GM12801 (cell line): ENCODE data around the gene ATP5F1D.

Source experiments
- TF ChIP-seq, protein P1 (sequence below): IDR thresholded peaks from one replicate; pipeline ENCODE4 v1.5.1; 2011; ENCODE audit warnings: control low read depth; ENCODE audit not compliant: insufficient read length; ENCODE audit errors: extremely low read depth

ATP5F1D gene

DNA sequence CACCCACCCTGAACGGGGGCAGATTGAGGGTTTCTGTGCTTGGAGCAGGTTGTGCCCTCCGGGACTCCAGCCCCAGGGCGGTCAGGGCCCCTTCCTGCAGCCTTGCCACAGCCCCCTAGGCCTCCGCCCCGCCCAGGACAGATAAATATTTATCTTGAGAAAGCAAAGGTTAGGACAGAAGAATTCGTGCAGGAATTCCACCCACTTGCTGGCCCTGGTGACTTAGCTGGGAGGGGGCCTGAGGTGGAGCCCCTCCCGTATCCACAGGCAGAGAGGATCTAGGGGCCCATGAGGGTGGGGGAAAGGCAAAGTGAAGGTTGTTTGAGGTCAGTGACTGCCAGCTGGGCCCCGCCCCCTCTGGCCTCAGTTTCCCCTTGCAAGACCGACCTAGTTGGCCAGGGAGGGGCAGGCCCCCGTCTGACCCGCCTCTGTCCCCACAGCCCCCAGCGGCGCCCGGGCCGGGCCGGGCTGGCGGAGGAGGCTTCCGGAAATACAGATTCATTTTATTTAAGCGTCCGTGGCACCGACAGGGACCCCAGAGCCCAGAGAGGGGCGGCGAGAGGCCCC, 12.0 kb downstream of the ATP5F1D start:
- TF ChIP-seq, protein P1, sequence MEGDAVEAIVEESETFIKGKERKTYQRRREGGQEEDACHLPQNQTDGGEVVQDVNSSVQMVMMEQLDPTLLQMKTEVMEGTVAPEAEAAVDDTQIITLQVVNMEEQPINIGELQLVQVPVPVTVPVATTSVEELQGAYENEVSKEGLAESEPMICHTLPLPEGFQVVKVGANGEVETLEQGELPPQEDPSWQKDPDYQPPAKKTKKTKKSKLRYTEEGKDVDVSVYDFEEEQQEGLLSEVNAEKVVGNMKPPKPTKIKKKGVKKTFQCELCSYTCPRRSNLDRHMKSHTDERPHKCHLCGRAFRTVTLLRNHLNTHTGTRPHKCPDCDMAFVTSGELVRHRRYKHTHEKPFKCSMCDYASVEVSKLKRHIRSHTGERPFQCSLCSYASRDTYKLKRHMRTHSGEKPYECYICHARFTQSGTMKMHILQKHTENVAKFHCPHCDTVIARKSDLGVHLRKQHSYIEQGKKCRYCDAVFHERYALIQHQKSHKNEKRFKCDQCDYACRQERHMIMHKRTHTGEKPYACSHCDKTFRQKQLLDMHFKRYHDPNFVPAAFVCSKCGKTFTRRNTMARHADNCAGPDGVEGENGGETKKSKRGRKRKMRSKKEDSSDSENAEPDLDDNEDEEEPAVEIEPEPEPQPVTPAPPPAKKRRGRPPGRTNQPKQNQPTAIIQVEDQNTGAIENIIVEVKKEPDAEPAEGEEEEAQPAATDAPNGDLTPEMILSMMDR: no peak

DNA sequence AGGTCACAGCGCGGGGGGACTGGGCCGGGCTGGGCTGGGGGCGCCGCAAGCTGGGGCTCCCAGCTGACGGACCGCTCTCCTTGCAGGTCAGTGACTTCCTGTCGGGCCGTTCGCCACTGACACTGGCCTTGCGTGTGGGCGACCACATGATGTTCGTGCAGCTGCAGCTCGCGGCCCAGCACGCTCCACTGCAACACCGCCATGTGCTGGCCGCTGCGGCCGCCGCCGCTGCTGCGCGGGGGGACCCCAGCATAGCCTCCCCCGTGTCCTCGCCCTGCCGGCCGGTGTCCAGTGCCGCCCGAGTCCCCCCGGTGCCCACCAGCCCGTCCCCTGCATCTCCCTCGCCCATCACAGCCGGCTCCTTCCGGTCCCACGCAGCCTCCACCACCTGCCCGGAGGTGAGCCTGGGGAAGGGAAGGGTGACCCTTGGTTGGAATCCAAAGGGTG, 12.6 kb downstream of the ATP5F1D start:
- TF ChIP-seq, protein P1: no peak

DNA sequence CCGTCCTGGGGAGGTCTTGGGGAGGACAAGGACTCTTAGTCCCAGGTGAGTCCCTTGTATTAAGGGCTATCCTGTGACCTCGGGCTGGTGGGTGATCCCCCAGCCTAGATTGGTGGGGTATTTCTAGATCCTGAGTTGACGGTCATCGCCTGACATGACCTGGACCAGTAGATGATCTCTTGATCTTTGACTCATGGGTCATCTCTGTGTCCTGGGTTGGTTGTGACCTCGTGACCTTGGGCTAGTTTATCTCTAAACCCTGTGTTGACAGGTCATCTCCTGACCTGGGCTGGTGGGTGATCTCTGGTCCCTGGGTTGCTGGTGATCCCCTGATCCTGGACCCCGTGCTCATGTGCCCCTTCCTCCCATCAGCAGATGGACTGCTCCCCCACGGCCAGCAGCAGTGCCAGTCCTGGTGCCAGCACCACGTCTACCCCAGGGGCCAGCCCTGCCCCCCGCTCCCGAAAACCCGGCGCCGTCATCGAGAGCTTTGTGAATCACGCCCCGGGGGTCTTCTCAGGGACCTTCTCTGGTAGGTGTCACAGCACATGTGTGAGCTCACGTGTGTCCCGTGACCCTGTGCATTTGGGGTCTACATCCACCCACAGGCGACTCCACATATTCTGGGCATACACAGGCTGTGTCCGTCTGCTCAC, 13.1 kb downstream of the ATP5F1D start:
- TF ChIP-seq, protein P1: no peak

DNA sequence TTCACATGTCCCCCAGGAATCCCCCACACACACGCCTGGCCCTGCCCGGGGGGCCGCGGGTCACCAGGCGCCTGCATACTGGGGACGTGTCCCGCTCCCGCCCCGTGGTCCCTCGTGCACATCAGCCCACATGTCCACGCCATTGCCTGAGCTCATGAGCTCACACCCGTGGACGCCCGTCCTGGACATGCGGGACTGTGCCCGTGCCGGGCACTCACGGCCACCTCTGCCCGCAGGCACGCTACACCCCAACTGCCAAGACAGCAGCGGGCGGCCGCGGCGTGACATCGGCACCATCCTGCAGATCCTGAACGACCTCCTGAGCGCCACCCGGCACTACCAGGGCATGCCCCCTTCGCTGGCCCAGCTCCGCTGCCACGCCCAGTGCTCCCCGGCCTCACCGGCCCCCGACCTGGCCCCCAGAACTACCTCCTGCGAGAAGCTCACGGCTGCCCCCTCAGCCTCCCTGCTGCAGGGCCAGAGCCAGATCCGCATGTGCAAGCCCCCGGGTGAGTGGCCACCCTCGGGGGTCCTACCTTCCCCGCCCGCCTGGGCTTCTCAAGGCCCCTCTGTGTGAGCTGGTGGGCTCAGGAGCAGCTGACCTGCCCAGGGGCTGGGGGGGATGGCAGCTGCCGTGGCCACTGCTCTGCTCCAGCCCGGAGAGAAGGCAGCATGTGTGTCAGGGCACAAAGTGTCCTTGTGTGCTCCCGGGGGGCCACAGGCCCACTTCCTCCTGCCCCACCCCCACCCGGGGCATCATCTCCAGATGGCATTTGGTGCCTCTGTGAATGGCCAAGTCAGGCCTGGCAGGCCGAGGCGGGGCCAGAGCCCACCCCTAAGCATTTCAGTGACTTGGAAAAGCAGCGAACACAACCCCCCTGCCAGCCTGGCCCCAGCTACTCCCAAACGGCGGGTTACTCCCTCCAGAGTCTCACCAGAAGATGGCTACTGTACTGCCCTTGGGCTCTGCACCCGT, 13.9 kb downstream of the ATP5F1D start:
- TF ChIP-seq, protein P1: no peak

DNA sequence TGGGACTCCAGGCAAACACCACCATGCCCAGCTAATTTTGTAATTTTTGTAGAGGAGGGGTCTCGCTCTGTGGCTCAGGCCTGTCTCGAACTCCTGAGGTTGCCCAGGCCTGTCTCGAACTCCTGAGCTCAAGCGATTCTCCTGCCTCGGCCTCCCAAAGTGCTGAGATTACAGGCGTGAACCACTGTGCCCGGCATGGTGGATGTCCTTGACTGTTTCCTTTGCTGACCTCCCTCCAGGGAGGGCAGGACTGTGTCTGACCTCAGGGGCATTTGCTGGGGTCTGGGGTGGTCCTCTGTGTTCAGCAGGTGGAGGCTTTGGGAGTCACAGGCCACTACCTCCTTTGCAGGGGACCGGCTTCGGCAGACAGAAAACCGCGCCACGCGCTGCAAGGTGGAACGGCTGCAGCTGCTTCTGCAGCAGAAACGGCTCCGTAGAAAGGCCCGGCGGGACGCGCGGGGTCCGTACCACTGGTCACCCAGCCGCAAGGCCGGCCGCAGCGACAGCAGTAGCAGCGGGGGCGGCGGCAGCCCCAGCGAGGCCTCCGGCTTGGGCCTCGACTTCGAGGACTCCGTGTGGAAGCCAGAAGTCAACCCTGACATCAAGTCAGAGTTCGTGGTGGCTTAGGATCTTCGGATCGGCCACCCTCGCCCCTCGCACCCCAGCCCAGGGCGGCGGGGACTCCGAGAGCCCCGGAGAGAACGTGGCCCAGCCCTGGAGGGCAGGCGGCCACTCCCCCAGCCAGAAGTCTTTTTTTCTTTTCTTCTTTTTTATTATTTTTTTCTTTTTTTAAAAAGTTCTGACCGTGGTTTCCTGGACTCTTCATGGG, 15.3 kb downstream of the ATP5F1D start:
- TF ChIP-seq, protein P1: no peak

DNA sequence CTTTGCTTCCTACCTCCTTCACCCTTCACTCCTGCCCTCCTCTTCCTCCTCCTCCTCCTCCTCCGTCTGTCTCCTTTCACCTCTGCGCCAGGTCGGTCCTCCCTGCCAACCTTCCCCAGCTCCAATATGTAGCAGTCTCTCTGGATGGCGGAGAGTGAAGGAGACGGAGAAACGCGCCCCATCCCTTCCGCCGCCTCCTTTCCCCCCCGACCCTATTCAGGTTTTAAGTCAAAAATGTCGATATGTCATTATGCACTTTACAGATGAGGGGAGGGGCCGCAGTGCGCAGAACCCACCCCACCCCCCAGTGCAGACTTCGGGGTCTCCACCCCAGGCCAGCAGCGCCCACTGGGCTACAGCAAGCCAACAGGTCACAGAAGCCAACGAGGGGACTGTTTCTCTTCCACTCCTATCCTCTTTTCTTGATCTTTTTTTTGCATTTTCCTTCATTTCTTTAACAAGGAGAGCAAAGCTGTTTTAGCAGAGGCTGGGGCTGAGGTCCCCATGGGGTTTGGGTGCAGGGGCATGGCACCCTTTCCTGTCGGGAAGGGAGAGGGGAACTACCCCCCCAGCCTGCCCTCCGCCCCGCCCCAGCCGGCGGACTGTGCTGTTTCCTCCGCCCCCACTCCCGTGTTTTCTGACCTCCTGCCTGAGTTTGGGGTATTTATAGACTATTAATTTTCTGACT, 16.1 kb downstream of the ATP5F1D start:
- TF ChIP-seq, protein P1: no peak
